NCI-H69 (cell line): Measurements from ENCODE around the gene PPP2R2B.
"Not testable (repeated sequence)": the region's sequence is repeated elsewhere in the genome, so short reads cannot be mapped to it uniquely, and the experiment has no call there.

Source experiments
- DNase-seq: peaks from one replicate; lab custom pipeline; 2025; lab: John Stamatoyannopoulos, UW

Gene PPP2R2B

DNA sequence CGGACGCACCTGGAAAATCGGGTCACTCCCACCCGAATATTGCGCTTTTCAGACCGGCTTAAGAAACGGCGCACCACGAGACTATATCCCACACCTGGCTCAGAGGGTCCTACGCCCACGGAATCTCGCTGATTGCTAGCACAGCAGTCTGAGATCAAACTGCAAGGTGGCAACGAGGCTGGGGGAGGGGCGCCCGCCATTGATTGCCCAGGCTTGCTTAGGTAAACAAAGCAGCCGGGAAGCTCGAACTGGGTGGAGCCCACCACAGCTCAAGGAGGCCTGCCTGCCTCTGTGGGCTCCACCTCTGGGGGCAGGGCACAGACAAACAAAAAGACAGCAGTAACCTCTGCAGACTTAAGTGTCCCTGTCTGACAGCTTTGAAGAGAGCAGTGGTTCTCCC, 268.8 kb downstream of the PPP2R2B start:
- not testable (repeated sequence) for DNase-seq

DNA sequence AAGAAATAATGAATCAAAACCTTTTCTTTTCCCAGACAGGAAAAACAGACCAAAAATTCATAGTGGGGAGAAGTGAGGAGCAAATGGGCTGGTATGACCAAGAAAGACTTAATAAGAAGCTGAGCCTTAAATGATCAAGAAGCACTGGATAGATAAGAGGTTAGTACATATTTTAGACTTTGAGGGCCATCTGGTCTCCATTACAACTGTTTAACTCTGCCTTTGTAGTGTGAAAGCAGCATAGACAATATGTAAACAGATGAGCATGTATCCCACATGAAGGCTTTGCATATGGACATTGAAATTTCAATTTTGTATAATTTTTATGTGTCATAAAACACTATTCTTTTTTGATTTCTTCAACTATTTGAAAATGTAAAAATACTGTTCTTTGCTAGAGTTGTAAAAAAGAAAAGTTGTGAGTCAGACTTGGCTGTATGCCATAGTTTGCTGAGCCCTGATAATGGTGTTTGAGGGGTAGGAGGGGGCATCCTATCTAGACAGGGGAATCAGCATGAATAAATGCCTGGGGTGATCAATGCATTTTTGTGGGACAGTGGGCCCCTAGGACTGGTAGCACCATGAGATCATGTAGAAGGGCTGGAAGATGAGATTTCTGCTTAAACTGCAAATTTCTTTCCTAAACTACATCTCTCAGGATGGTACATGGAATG, 270.8 kb downstream of the PPP2R2B start:
- DNase-seq, result peak; percentile 38

- DNase-seq, result peak; percentile 59
These were observed 271.7 kb downstream of the PPP2R2B start for GRCh38 chr5:146606893-146607292.

- DNase-seq, result no peak
These were observed 278.2 kb downstream of the PPP2R2B start for GRCh38 chr5:146600376-146600775.

DNA sequence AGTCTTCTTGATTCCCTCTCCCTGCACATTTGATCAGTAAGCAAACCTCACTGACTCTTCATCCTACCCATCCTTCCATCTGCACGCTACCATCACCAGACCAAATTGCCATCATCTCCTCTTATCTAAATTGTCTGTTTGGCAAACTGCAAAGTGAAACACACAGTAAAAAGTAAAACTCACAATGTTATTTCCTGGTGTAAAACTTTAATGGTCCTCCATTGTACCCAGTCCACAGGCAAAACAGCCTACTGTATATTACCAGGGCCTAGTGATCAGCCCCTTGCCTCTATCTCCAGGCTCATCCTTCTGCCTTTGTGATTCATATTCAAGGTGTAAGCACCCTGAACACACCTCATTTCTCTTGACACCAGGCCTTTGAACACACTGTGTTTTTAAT, 279.3 kb downstream of the PPP2R2B start:
- no peak for DNase-seq

DNA sequence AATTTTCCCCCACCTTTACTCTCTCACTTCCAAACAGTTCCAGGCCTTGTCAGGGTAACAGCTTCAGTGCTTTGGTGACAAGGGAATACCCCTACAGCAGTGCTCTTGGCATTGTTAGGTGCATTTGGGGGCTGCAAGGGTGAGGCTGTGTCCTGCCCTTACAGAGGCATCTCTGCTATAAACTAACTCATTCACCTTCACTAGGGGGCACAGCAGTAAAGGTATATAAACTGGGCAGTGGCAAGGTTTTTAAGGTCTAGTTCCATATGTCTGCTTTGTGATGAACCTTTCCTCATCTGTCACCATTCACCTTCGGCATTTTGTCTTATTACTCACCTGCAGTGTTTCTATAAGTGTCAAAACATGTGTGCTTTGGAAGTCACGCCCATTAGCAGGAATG, 283.5 kb downstream of the PPP2R2B start:
- peak; percentile 22 for DNase-seq

DNA sequence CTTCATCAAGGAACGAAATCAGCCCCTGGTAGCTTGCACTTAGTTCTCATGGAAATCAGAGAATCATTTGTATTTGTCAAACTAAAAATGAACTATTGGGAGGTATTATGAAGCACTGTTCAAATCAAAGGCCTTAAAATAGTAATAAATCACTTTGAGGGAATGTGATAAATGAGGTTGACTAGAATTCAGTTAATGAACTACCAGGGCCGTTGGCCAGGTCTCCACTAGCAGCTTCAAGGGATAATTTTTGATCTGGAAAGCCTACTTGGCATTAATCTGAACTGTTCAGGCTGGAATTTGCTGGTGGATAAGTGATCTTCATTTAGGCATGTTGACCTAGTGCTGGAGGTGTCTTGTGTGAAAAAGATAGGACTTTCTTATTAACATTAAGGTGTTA, 286.2 kb downstream of the PPP2R2B start:
- DNase-seq, result no peak

DNA sequence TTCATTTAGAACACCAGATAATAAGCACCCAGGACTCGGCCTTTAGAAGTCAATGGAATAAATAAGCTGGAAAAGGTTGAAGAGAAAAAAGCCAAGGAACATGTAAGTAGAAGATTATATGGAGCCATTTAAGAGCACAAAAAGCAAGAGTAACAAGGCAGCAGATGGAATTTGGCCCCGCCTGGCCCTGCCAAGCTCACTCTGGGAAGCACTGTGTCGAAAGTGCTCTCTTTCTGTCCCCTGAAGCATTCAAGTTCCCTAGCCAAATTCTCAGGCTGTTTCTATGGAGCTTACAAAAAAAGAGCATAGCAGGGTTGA, 289.6 kb downstream of the PPP2R2B start:
- no peak for DNase-seq

GRCh38 chr5:146588331-146589027, 290.1 kb downstream of the PPP2R2B start:
- DNase-seq, result no peak

DNA sequence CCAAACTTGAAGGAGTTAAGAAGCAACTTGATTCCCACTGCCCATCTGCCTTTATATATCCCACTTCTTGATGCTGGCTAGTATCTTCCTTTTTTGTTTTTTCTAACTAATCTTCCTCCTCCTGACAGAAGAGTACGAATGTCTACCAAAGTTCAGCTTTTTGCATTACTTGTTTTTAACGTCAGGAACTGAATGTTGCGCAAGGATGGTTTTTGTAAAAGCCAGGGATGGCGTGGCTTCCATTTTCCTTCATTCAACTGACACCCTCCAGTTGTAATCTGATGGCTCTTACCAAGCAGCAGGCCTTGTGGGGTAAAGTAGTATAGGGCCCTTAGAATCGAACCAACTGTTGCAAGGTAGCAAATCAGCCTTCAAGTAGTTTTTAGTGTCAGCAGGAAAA, 291.8 kb downstream of the PPP2R2B start:
- DNase-seq, result no peak

- DNase-seq, result no peak
These were observed 293.8 kb downstream of the PPP2R2B start for GRCh38 chr5:146584750-146585149.

GRCh38 chr5:146582051-146582596, 296.4 kb downstream of the PPP2R2B start:
- DNase-seq, result no peak

DNA sequence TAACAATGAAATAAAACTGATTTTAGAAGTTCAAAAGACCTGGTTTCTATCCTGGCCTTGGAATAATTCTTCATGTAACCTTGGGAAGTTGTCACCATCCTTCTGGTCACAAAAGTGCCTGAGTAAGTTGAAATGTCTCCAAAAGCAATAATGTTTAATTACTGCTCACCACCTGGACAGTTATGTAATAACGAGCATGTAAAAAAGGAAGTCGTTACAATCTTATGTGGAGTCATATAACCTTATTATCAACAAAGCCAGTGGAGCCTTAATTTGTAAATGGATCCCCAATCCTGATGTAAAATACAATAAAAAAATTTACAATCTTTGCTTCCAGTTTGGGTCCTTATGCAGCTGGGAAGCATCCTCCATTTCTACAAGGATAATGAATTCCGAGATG, 298.3 kb downstream of the PPP2R2B start:
- peak; percentile 71 for DNase-seq

DNA sequence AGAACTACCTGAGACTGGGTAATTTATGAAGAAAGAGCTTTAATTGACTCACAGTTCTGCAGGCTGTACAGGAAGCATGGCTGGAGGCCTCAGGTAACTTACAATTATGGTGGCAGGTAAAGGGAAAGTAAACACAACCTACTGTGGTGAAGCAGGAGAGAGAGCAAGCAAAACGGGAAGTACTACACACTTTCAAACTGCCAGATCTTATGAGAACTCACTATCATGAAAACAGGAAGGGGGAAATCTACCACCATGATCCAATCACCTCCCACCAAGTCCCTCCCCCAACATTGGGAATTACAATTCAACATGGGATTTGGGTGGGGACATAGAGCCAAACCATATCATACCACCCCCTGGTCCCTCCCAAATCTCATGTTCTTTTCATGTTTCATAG, 303.8 kb downstream of the PPP2R2B start:
- DNase-seq, result peak; percentile 74

- DNase-seq, result no peak
These were observed 310.4 kb downstream of the PPP2R2B start for GRCh38 chr5:146568161-146568560.

DNA sequence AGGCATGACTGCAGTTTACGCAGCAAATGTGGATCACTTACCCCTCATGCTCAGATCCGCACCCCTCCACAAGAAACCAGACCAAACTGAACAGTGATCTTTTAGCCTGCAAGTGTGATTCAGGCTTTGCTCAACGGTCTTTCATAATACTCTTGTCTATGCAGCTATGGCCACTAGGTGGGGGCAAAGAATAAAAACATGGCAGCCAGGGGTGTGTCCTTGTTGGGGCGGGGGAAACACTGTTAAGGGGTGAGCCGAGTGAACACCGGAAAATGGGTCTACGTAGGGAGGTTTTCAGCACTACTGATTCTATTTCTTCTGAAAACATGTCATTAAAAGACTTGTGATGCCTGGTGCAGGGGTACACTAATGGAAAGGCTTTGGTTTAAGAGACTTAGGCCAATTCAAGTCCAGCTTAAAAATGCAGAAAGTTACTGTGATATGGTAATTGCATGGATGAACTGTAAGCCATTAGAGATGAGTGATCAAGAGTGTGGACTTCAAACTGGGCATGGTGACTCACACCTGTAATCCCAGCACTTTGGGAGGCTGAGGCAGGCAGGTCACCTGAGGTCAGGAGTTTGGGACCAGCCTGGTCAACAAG, 312.7 kb downstream of the PPP2R2B start:
- DNase-seq, result peak; percentile 91

DNA sequence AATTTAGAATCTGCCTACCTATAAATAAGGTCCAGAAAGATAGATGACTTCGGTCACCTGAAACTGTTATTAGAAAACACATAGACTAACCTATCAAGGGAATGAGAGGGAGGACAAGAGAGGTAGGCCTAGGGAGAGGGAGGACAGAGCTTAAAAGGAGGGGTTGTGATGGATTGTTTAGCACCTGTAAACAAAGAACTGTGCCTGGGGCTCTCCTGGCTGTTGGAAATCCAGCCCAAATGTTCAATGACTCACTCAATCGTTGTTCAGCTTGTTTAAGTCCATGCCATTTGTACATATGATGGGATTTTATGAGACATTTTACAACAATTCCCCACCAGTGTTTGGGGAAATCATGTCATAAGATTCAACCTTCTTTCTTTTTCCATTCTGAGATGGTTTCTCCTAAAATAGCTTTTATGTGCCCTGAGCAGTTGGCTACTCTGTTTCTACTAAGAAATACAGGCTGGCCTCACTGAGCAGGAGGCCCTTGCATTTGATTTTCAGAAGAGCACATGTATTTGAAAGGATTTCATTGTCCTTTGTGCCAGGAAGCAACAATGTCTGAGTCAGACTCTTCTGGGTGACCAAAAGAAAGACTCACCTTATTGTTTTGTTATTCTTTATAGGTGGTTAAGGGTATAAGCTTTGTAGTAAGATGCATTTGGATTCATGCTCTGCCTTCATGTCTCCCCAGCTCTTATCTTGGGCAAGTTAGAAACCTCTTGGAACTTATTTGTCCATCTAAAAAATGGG, 314.4 kb downstream of the PPP2R2B start:
- DNase-seq, result peak; percentile 90

DNA sequence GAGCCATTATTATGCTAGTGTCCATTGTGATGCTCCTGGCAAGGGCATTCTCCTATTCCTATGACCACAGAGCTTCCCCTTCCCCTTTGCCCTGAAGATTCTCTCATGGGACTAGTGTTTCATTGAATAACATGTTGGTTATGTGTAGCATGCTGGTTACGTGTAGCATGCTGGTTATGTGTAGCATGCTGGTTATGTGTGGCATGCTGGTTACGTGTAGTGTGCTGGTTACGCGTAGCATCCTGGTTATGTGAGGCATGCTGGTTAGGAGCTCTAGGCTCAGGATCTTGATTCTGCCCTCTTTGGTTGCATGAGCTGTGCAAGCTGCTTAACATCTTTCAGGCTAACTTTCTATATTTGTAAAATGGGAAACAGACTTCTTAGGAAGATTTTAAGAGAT, 316.1 kb downstream of the PPP2R2B start:
- DNase-seq, result no peak

DNA sequence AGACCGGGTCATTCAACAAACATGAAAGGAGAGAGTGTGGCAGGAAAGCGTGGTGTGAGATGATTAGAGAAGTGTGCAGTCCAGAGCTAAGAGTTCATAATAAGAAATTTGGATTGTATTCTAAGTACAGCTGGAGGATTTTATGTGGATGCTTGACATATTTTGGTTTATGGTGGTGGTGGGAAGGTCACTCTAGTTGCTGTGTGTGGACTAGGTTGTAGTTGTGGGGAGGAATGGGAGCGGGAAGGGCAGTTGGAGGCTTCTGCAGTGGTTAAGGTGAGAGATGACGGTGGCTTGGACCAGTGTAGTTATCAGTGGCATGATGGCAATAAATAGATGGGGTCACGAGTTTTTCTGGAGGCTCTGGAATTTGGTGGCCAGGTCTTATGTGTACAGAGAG, 316.8 kb downstream of the PPP2R2B start:
- DNase-seq, result no peak

GRCh38 chr5:146560205-146560812, 318.2 kb downstream of the PPP2R2B start:
- no peak for DNase-seq

- DNase-seq, result not testable (repeated sequence)
These were observed 321.7 kb downstream of the PPP2R2B start for GRCh38 chr5:146556884-146557283.

- DNase-seq, result no peak
These were observed 325.1 kb downstream of the PPP2R2B start for GRCh38 chr5:146553446-146553845.
